GF-D8 (cell line): ENCODE measurements around the gene PTPRQ.
"Not testable (repeated sequence)": the region's sequence is repeated elsewhere in the genome, so short reads cannot be mapped to it uniquely, and the experiment has no call there.

Experiments
- DNase-seq: peaks from one replicate; lab custom pipeline; 2025; lab: John Stamatoyannopoulos, UW

Gene PTPRQ

DNA sequence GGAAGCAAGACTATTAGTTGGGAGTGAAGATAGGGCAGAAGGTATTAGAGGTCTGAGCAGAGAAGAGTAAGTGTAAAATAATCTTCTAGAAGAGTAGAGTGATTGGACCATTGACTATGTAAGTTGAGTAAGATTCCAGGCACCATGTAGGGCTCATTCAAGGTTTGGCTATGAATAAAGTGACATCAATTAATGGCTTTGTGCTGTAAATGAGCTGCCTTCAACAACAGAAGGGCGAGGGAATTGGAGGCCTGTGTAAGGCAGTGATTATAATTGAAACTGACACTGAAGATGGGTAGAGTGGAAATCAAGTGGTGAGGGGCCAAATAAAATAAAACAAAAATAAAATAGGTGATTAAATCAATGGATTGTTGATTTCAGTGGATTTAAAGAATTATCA is 26.4 kb downstream of the PTPRQ start:
- no peak for DNase-seq

DNA sequence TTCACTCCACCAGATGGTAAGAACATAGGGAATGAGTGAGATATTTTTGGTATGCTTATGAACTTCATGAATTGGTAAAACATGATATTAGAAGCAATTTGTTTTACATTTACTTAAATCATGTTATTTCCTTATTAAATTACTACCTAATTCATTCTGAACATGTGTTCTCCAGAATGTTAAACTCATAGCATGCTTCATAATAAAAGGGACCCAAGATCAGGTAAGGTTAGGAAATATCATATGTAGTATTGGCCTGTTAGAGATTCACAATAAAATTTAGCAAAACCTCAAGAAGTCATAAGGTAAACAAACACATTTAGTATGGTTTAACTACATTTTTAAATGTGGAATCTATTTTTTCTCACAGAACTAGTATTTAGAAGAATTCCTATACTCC is 28.2 kb downstream of the PTPRQ start:
- DNase-seq = no peak

DNA sequence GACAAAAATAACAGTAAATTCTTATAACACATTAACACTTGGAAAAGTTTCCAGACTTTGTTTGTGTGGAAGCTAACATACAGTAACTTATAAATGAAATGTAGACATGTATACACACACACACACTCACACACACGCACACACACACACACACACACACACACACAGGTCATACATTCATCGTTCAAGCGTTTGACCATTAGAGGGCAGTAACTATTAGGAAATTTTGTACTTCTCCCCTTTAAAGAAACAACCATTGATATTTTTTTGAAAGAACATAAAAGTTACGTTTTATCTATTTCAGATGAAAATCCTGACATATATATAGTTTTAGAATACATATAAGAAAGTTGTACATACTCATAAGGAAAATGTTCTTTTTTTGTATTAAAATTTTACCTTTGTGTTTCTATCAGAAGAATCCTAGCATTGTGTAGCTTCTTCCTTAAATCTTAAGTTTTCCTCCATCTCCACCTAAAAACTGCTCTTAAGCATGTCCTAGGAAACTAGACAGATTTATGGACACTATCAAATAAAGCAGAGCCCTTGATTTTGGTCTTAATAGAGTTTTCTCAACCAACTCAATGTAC is 29.0 kb downstream of the PTPRQ start:
- no peak for DNase-seq

DNA sequence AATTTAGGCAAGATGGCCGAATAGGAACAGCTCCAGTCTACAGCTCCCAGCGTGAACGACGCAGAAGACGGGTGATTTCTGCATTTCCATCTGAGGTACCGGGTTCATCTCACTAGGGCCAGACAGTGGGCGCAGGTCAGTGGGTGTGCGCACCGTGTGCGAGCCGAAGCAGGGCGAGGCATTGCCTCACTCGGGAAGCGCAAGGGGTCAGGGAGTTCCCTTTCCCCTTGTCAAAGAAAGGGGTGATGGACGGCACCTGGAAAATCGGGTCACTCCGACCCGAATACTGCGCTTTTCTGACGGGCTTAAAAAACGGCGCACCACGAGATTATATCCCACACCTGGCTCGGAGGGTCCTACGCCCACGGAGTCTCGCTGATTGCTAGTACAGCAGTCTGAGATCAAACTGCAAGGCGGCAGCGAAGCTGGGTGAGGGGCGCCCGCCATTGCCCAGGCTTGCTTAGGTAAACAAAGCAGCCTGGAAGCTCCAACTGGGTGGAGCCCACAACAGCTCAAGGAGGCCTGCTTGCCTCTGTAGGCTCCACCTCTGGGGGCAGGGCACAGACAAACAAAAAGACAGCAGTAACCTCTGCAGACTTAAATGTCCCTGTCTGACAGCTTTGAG is 33.6 kb downstream of the PTPRQ start:
- not testable (repeated sequence) for DNase-seq

DNA sequence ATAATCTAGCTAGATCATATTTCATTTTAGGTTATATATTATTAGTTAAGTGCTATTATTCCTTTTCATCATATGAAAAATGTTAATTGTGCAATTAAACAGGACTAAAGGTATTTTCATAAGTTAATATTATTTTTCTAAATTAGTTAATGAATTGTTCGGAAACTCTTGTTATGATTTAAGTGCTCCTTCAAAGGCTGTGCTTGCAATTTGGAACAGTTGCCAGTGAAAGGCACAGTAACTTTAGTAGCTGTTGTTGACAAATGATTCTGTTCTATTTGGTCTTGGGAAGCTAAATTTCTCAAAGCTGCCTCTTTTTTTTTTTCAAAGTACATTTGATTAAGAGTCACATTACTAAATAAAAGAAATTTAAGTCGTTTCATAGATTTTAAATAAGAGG is 40.7 kb downstream of the PTPRQ start:
- no peak for DNase-seq

DNA sequence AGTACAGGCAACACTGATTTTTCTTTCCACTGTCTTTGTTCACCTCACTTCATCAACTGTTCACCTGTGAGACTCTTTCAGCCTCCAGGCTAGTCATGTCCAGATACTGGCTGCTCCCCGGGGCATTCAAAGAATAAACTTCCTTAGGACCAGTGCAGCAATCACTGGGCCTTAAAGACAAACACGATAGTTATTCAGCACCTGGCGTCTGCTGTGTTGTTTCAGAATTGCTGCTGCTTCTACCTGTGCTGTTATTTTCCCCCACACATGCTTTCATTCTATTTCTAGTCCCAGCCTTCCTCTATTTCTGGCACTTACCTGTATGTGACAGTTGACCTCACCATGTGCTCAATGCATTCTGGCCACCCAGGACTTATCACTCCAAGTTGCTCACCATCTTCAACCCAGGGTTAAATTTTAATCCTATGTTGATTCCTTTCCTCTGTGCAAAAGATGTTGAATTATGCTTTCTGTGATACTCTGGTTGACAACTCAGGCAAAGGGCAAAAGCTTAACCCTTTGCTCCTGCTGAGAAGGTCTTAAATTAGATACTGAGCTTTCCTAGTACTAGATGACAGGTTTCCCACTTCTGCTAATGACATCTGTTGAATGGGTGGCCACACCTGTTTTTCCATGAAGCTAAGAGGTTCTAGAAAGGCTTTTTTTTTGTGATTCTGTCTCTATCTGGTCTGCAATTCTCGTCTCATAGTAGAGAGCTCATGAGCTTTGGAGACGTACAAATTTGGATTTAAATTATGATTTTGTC is 41.4 kb downstream of the PTPRQ start:
- DNase-seq = no peak

DNA sequence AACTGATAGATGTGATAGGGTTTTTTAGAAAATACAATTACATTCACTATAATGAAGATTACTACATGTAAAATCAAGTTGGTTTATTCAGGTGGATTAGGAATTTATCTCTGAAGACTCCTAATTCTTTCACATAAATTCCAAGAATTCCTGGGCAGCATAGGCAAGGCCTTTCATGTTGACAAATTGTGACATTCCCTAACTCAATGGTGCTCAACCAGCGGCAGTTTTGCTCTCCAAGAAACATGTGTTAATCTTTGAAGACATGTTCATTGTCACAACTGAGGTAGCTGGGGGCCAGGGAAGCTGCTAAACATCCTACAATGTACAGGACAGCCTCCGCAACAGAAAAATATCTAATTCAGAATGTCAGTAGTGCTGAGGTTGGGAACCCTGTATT is 46.3 kb downstream of the PTPRQ start:
- no peak for DNase-seq

DNA sequence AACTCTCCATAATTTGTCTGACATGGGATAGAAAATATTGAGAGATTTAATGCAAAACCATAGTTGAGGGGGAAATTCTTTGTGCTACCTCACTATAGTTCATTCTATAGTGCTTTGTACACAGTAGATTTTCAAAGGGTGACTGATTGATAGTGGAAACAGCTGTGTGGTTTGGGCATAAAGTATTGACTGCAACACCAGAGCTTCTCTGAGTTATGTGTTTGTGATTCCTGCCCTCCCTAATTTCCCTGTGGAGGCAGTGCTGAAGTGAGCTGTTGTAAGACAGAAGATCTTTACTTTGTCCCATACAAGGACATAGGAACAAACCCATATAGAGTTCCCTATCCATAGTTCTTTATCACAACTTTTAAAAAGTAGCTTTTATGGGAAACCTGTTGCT is 47.1 kb downstream of the PTPRQ start:
- no peak for DNase-seq

DNA sequence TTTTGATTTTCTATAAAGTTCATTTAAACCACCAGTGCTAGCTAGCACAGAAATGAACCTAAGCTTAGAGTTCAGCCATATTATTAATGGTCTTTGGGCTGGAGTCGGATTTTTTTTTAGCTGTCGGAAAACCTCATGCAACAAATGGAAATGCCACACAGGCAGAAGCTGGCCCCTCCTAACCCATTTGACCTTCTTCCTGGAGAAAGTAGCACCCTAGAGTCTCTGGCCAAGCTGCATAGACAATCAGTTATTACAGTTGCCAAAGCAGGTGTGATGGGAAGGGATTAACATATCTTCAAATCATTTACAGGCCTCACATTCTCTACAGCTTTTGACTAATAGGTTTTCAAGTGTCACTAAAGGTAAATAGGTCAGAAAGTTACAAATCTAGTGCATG is 49.4 kb downstream of the PTPRQ start:
- DNase-seq = no peak

DNA sequence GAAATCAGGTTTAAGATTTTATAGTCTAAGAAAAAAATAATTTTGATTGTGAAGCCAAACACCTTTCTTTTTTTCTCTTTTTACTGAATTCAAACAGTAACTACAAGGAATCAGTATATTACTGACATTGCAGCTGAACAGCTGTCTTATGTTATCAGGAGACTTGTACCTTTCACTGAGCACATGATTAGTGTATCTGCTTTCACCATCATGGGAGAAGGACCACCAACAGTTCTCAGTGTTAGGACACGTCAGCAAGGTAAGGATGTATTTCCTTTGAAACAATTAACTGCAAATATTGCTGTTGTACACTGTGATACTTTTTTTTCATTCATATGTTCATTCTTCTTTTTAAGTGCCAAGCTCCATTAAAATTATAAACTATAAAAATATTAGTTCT is 50.8 kb downstream of the PTPRQ start:
- DNase-seq = no peak

DNA sequence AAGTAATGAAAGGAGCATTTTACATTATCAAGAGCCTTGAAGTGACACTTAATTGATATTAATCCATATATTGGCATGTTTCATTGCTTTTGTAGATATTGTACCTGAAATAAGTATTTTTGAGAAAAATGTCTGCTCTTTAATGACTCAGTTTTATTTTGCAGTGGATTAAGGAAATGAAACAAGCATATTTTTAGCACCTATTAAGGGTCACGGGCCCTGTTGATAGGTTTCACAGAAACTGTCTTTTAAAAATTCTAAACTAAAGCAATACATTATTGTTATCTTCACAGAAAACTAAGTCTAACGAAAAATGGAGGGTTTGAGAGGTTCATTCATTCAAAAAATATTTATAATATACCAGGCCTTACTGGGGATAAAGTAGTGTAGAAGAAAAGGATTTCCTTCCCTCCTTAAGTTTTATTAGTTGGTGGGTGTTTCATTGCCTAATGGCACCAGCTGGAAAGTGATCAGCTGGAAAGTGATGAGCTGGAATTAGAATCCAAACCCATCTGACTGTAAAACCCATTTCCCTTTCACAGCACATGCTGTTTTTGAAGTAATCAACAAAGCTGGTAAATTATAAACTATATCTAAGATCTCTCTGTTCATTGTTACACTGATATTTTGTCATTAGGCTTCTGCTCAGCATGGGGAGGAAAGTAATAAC is 54.2 kb downstream of the PTPRQ start:
- no peak for DNase-seq

DNA sequence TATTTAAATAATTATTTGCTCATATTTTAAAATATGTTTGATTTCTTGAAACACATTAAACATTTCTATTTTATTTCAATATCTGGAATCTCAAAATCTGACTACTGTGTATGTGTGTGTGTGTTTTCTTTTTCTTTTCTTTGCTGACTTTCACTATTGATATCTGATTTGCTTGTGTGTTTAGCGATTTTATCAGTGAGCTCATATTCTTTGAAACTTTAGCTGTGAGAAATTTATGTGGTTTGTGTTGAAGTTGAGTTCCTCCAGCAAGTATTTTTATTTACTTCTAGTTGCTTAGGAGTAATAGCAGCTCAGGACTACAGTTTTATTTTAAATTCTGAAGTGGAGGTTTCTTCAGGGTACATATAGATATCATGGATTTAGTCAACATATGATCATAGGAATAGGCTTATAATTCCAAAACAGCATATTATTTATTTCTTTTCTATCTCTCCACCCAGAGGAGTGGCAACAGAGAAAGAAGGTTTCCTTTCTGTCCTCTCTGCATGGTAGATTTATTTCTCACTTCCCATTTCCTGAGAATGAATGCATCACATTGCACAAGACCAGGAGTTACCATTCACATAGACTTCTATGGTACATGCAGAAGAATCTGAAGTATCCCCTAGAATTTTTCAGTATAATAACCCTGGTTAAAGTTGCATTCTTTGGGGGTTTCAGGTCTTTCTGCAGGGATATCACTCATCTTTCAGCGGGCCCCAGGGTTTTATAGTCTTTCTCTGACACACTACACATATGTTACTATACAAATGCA is 60.5 kb downstream of the PTPRQ start:
- no peak for DNase-seq

DNA sequence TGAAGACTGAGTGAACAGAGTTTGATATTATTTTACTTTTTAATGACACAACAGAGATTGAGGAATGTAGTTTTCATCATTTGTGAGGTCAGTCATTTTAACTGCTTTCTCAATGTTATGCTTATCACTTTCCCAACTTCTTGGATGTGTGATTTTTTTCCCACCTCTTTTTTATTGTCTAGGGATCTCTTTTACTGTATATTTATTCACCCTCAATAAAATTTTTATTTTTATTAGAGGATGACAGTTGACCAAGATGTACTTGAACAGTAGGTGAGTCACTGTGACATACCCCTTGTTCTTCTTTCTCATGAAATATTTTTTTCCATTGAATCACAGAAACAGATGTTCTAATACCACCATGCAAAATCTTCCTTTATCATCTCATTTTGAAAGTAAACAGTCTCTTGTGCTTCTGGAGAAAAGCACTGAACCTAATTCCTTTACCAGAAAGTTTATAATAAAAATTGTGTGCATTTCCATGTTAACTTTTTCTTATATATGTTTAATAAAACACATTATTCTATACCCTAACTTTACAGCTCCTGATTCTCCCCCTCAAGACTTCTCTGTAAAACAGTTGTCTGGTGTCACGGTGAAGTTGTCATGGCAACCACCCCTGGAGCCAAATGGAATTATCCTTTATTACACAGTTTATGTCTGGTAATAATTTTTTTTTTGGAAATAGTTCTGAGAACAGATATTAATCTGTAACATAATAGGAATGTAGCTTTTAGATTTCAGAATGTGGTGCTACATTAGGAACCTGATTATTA is 65.9 kb downstream of the PTPRQ start:
- no peak for DNase-seq

DNA sequence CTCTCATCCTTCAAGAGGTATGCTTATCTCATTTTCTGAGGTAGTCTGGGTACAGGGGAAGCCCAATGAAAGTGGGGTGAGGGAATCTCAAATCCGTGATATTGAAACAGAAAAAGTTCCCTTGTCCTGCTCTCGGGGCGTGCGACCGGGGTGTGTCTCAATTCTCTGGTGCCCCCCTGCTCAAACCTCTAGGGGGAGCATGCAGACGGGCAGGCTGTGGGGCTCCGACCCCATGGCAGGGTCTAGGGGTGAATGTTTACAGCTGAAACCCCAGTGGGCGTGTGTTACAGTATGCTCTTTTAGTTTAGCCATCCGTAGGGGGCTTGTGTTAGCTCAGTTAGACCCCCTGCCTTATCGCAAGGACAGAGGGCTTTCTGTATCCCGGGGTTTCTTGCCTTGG is 68.7 kb downstream of the PTPRQ start:
- no peak for DNase-seq

DNA sequence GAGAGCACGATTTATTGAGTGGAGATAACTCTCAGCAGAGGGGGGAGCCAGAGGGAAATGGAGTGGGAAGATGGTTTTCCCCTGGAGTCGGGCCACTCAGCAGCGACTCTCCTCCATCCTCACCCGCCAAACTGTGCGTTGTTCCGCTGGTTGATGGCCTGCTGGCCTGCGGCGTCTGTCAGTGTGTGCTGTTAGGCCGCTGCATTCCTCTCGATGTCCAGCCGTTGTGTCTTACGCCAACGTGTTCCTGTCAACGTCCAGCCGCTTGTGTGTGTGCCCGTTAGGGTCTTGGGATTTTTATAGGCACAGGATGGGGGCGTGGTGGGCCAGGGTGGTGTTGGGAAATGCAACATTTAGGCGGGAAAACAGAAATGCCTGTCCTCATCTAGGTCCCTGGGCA is 69.2 kb downstream of the PTPRQ start:
- DNase-seq = no peak

DNA sequence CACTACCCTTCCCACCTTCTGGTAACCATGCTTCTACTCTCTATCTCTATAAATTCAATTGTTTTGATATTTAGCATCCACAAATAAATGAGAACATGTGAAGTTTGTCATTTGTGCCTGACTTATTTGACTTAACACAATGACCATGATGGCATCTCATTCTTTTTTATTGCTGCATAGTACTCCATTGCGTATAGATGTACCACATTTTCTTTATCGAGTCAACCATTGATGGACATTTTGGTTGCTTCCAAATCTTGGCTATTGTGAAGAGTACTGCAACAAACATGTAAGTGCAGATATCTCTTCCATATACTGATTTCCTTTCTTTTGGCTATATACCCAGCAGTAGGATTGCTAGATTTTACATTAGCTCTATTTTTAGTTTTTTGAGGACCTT is 73.6 kb downstream of the PTPRQ start:
- no peak for DNase-seq

DNA sequence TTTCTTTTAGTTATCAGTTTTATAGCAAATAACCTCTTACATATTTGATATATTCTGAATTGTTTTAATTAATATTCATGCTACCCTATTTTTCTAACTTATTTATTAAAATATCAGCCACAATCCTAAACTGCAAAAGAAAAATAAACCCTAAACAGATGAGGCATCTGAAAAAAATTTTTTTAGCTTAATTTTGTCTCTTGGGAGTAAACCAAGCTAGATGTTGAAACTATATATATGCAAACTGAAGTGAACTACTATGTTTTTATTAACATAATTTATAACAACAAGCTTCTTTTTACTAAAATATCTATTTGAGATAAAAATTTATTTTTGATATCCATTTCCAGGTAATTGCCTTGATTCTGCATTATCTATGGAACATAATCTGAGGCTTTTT is 87.6 kb downstream of the PTPRQ start:
- no peak for DNase-seq

DNA sequence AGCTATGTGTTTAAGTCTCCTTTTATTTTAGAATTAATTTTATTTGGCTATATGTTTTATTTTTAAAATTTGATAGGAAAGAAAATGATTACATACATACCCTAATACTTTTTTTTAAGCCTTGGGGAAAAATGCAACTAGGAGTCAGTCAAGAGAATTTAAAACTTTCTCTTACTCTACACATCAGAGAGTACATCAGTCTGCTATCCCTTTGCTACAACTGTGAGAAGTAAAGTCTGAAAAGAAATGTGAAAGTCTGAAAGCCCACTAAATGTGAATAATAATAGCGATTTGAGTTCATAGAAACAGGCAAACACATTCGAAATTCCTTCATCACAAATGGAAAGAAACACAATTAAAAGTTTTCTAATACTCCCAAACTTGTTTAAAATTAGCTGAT is 95.0 kb downstream of the PTPRQ start:
- no peak for DNase-seq

DNA sequence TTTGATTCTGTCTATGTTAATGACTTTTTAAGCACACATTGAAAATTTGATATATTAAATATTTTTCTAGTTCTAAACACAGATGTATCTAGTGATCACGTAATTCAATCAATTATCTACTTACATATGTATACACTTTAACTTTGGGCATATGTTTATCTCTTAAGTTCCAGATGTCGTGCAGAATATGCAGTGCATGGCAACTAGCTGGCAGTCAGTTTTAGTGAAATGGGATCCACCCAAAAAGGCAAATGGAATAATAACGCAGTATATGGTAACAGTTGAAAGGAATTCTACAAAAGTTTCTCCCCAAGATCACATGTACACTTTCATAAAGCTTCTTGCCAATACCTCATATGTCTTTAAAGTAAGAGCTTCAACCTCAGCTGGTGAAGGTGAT is 105.3 kb downstream of the PTPRQ start:
- DNase-seq = no peak

DNA sequence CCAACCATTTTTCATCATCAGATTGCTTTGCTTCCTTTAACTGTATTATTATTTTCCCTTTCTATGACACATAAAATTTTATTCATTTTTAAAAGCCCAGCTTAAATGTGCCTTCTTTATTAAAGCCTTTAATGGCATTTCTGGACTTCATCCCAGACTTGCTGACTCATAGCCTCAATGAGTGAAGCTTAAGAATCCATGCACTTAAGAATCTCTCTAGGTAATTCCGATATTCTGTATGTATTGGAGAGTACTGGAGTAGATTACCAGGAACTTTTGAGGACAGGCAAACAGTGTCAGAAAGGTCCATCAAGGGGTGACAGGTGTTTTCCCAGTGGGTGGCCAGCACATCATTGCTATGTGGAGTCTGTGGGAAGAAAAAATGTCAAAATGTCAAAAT is 107.9 kb downstream of the PTPRQ start:
- no peak for DNase-seq

DNA sequence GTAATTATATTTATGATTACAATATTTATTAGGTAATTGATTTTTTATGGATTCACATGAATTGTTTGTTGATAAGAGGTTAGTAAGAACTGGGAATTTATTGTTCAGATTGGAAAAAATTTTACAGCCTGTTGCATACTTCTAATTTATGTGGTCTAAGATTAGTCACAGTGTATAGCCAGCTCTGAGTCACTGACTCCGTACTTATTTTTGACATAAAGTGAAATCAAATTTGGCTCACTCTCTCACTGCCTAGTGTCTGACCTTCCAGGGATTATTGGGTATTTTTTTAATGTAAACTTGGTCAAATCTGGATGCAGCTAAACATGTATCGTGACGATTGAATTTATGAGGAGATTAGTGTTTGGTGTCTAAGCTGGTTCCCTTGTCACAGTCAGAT is 109.3 kb downstream of the PTPRQ start:
- no peak for DNase-seq

DNA sequence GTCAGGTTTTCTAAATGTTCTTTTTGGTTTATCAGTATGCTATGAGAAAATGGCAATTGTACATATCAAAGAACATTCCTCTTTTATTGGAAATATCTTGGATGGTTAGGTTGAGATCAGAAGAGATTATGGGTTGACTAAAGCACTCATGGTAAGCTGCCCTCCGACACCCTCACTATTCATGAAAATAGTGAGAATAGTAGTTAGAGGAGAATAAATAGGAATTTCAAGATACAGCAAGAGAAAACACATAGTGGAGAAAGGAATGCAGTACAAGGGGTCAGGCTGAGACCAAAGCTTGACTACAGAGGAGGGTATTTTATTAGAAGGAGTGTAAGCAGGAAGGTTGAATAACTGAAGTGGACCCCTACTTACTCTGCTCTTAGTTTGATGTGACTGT is 112.5 kb downstream of the PTPRQ start:
- DNase-seq = no peak
